HG03159 (cell line): Measurements from ENCODE around the gene CNPPD1.
A peak's percentile ranks its signal among the peaks of the same experiment; 100 is the strongest.

ENCODE experiments used
- ATAC-seq: cut with Tn5 transposase; IDR thresholded peaks from one replicate; pipeline ENCODE4 v1.9.1; 2021; ENCODE audit warnings: mild to moderate bottlenecking, moderate library complexity; ENCODE audit not compliant: unreplicated experiment

The CNPPD1 gene

DNA sequence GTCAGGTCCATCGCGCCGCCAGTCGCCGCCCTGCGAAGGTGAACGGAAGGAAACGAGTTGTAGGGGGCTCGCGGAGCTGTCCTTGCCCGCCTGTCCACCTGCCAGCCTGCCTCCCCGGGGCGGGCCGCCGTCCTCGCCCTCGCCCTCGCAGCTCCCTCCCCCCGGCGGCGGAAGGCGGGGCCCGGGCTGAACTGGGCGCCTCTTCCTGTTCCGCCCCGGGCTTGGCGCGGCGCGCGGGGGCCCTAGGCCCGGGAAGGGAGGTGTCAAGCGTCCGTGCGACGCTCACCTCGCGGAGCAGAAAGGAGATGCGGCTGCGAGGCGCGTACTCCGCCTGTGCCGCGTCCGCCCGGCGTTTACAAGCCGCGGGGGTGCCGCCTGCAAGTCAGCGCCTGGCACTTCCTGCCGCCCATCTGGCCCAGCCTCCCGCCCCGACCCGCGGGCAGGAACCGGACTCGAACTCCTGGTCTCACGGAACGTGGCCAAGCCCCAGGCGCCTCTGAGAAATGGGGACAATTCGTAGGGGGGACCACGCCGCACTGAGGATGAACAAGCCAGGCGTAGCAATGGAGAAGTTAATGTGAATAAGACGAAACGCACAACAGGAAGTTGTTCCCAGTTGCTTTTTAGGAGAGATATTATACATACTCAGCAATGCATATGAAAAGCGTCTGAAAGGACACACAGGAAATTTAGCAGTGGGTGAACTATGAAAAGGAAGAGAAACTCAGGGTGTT is at the start of gene CNPPD1:
CNPPD1 (minus strand) TSS at position 108 of the 734 bp plus-strand sequence; CDS start at position 11, 97 bp downstream.
- peak; percentile 64 for ATAC-seq

GRCh38 chr2:219225350-219225749 is 48.6 kb upstream of the CNPPD1 start:
- no peak for ATAC-seq

- ATAC-seq, result no peak
These were observed 47.3 kb upstream of the CNPPD1 start for GRCh38 chr2:219223831-219224610.

DNA sequence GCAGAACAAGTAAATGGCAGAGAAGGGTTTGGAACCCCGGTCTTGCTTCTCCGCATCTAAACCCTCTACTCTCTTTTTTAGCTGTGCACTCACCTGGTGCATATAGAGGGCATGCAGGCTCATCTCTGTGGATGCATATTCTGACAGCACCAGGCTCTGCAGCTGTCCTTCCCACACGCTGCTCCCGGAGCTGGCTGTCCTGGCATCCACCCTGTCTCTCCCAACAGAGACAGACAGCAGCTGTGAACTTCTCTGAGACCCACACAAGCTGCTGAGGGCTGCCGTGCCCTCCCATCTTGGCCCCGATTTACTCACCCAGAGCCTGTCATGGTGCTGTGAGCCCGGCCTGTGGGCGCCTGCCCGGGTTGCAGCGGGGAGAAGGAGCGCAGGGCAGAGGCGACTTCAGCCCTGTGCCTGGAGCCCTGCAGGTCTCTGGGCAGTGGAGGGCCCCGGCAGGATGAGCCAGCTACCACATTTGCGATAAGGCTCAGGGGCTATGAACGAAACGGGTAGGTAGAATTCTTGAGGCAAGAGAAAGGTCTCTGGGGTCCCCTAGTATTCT is 45.3 kb upstream of the CNPPD1 start:
- ATAC-seq, result no peak

GRCh38 chr2:219220652-219221402 is 44.1 kb upstream of the CNPPD1 start:
- no peak for ATAC-seq

DNA sequence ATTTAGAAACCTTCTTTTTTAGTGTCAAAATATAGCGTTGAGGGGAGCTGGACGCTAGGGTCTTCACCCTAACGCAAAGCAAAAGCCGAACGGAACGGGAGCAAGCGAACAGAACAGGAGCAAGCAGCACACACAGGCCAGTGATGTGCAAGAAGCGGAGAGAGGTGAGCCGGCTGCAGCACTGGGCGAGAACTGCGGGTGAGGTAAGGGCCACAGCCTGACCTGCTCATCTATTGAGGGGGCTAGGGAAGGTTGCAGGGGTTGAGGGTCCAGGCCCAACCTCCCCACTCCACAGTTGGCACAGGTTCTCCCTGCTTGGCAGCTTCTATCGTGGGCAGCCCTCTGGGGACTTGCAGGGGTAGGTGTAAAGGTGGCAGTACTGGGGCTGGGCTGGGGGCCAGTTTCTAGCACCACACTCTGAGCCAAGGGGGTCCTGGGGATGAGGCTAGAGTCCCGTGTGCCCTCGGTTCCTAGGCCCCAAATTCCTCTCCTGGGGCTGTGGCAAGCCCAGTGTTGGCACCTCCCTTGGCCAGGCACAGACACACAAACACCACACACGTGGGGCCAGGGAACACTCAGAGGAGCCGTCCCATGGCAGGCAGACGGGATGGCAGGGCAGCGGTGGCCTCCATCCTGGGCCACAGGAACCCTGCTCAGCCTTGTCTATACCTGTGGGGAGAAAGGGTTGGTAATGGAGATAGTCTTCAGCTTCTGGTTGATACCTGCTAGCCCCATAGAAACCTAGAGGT is 43.2 kb upstream of the CNPPD1 start:
- no peak for ATAC-seq

DNA sequence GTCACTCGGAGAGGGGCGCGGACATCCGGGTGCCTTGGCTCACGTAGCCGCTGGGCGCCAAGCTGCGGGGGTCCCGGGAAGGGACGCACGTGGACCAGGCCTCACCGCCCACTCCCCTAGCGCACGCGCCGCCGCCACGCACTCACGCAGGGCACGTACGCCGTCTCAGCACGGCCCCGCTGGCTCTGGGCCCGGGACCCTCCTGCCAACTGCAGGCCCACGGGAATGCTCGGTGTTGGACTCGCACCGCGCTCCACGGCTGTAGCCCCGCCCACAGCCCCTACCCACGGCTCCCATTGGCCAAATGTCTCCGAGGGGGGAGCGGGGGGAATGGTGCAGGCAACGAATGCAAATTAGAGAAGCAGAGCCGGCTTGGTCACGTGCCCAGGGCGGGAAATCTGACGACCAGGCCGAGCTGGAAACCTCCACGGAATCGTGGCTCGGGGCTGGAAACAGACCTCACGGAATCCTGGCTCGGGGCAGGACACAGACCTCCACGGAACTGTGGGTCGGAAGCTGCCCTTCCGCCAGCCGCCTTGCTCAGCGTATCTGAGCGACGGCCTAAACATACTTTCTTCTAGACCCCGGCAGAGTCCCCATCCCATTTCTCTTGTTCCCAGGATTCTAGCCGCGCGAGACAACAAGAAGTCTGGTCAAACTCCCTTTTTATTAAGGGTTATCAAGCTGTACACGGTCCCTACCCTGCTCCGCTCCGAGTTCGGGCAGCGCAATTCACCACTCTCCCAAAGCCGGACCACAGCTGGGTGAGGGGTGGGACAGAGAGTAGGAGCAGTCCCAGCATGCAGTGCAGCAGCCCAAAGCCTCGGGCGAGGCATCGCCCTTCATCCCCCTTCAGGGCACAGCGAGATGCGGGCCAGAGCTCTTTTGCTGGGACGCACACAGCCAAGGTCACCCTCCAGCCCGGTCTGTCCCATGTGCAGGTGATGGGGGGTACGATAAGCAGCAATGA is 42.3 kb upstream of the CNPPD1 start, which contains the start of gene ABCB6:
ABCB6 (minus strand) TSS at position 227 of the 970 bp plus-strand sequence. CDS start 285 bp downstream, outside the sequence.
- peak; percentile 76 for ATAC-seq

DNA sequence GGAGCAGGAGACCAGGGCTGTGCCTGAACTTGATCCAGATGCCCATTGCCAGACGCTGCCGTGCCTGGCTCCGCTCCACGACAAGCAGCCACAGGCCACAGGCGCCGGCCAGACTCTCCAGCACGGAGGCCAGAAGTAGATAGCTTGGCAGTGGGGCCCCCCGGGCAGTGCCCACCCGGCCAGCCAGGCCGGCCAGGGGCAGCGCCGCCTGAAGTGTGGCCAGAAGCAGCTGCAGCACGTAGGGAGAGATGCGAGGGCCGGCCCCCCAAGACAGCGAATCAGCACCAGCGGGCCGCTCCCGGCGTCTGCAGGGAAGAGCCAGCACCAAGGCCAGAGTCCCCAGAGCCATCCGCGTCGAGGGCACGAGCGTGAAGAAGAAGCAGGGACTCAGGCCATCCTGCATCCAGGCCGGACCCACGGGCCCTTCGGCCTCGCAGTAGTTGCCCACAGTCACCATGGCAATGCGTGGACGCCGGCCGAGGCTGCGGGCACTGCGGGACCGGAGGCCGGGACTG is 41.5 kb upstream of the CNPPD1 start:
- ATAC-seq, result peak; percentile 29

GRCh38 chr2:219216535-219216915 is 39.8 kb upstream of the CNPPD1 start:
- no peak for ATAC-seq

DNA sequence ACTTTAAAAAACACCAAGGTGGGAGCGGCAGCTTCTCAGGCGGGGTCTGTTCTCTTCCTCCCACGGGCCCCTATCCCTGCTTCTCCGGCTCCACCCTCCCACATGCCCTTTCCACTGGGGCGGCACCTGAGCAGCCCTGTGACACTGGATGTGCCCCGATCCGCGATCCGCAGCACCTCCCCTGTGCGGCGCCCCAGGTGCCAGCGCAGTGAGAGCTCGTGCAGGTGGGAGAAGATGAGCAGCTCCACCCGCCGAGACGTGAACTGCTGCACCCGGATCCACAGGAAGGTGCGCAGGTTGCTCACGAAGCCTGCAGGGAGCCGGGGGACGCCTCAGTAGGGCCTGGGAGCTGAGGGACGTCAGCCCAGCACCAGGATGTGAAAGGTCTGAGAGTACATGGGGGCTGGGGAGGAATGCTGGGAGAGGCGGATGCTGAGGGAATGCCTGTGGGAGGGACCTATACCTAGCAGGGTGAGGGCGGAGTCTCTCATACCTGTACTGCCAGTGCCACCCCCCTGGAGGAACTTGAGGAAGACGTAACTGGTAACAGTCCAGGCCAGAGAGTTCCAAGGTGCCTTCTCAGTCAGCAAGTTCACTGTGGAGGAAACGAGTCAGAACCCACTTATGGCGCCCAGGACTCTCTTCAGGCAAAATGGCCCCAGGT is 39.3 kb upstream of the CNPPD1 start:
- ATAC-seq, result no peak

- no peak for ATAC-seq
These were observed 38.1 kb upstream of the CNPPD1 start for GRCh38 chr2:219214786-219215185.

GRCh38 chr2:219214141-219214540 is 37.4 kb upstream of the CNPPD1 start:
- no peak for ATAC-seq

GRCh38 chr2:219213486-219214071 is 36.9 kb upstream of the CNPPD1 start:
- ATAC-seq, result no peak

DNA sequence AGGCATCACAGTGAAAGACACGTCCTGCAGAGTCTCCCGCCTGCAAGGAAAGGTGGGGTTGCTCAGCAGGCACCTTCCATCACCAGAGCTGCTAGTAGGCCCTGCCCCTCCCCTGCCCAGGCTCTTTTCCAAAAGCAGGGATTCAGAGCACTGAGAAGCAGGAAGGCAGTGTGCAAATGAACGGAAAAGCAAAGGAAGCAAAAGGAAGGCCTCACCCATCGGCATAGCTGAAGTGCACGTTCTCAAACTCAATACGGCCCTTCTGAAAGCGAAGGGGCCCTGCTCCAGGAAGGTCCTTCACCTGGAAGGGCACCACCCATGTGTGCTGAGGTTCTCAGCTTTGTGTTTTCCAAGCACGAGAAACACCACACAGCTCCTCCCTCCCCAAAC is 36.3 kb upstream of the CNPPD1 start:
- ATAC-seq, result no peak

DNA sequence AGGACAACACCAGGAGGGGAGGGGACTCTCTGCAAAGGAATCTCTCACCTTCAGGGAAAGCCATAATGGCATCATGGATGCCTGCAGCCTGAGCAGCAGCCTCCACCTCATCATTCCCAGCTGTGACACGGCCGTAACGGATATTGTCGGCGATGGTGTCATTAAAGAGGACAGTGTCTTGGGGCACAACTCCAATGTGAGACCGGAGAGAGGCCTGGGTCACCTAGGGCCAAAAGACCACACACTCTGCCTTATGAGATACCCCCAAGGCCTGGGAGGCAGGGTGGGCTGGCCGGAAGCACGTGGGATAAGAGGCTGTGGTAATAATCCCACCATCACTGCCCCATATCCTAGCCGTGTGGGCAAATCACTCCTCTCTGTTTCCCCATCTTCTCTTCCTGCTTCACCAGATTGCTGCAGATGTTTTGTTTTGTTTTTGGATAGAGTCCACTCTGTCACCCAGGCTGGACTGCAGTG is 34.2 kb upstream of the CNPPD1 start:
- ATAC-seq, result no peak

GRCh38 chr2:219210196-219210885 is 33.6 kb upstream of the CNPPD1 start:
- ATAC-seq, result no peak
